Measurements from ENCODE around the gene AMFR.

- TF ChIP-seq ZNF83 (CRISPR knock-in tag; IDR thresholded peaks at IDR 0.05; ENCODE audit: borderline replicate concordance) (no peak), ZNF670 (CRISPR knock-in tag; IDR thresholded peaks at IDR 0.05; ENCODE audit: borderline replicate concordance) (no peak), CTCF (CRISPR knock-in tag; IDR thresholded peaks at IDR 0.05) (no peak), MBD4 (IDR thresholded peaks at IDR 0.05; ENCODE audit: borderline replicate concordance, low read length) (no peak), ZNF331 (CRISPR knock-in tag; IDR thresholded peaks at IDR 0.05) (no peak), RAD51 (IDR thresholded peaks at IDR 0.05; ENCODE audit: borderline replicate concordance) (no peak), RELA (CRISPR knock-in tag; IDR thresholded peaks at IDR 0.05) (no peak), MAFK (conservative IDR thresholded peaks at IDR 0.05 in 1 of 2, IDR thresholded peaks at IDR 0.05 in 1 of 2; ENCODE audit: low read length in 2 of 2) (no peak), ZNF773 (CRISPR knock-in tag; IDR thresholded peaks at IDR 0.05; ENCODE audit: borderline replicate concordance) (no peak), HNF4G (IDR thresholded peaks at IDR 0.05; ENCODE audit: borderline replicate concordance, low read depth, low read length) (no peak), HNF4G (CRISPR knock-in tag; IDR thresholded peaks at IDR 0.05; ENCODE audit: borderline replicate concordance, low read depth) (no peak), GLI4 (CRISPR knock-in tag; IDR thresholded peaks at IDR 0.05; ENCODE audit: borderline replicate concordance) (no peak), ZNF124 (CRISPR knock-in tag; IDR thresholded peaks at IDR 0.05) (no peak), YY1 (IDR thresholded peaks at IDR 0.05; ENCODE audit: insufficient read depth, insufficient replicate concordance, low read depth, low read length) (no peak)
- TF ChIP-seq, protein P1, sequence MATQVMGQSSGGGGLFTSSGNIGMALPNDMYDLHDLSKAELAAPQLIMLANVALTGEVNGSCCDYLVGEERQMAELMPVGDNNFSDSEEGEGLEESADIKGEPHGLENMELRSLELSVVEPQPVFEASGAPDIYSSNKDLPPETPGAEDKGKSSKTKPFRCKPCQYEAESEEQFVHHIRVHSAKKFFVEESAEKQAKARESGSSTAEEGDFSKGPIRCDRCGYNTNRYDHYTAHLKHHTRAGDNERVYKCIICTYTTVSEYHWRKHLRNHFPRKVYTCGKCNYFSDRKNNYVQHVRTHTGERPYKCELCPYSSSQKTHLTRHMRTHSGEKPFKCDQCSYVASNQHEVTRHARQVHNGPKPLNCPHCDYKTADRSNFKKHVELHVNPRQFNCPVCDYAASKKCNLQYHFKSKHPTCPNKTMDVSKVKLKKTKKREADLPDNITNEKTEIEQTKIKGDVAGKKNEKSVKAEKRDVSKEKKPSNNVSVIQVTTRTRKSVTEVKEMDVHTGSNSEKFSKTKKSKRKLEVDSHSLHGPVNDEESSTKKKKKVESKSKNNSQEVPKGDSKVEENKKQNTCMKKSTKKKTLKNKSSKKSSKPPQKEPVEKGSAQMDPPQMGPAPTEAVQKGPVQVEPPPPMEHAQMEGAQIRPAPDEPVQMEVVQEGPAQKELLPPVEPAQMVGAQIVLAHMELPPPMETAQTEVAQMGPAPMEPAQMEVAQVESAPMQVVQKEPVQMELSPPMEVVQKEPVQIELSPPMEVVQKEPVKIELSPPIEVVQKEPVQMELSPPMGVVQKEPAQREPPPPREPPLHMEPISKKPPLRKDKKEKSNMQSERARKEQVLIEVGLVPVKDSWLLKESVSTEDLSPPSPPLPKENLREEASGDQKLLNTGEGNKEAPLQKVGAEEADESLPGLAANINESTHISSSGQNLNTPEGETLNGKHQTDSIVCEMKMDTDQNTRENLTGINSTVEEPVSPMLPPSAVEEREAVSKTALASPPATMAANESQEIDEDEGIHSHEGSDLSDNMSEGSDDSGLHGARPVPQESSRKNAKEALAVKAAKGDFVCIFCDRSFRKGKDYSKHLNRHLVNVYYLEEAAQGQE (IDR thresholded peaks at IDR 0.05; ENCODE audit: borderline replicate concordance in 1 of 2, low read depth in 1 of 2, low read length in 2 of 2), result no peak
Observed at GRCh38 chr16:56344518-56345405, 80.6 kb downstream of the AMFR start.
